ENCODE measurements around the gene ALX4.
A peak's percentile ranks its signal among the peaks of the same experiment; 100 is the strongest.

The ALX4 gene

GRCh38 chr11:44243595-44244343 is 66.2 kb downstream of the ALX4 start:
- WGBS, 2 donors (ENCODE audit: extremely low coverage in 2 of 2, insufficient read length in 2 of 2, insufficient replicate concordance in 1 of 2), result no CpG with 5 or more reads among the region's 6 CpGs
- Histone ChIP-seq H2BK15ac (ENCODE audit: low read length) (no peak overlapping the region), H3K14ac (ENCODE audit: low read length) (no peak overlapping the region), H3K36me3 (replicated peaks in 1 of 2; ENCODE audit: control insufficient read depth in 2 of 2, insufficient read depth in 2 of 2, low read length in 2 of 2) (peaks cover 0 to 5% of the 10 kb centered on the region in 2 donors), H2BK120ac (ENCODE audit: low read depth, low read length) (peak overlapping the region; percentile 4), H2AK5ac (ENCODE audit: low read depth, low read length) (peak overlapping the region; percentile 26), H3K9ac (ENCODE audit: low read depth, low read length, poor library complexity) (no peak overlapping the region), H3K4me3 (ENCODE audit: low read length in 2 of 2) (no peak overlapping the region), H3K27me3 (ENCODE audit: control insufficient read depth in 3 of 3, insufficient read depth in 3 of 3, low read depth in 1 of 3, low read length in 3 of 3) (no peaks in the 10 kb centered on the region), H2BK12ac (ENCODE audit: low read length) (no peak overlapping the region), H2BK5ac (ENCODE audit: low read length) (no peak overlapping the region), H3K27ac (replicated peaks; ENCODE audit: low read length) (peak overlapping the region; percentile 86), H4K91ac (ENCODE audit: low read depth, low read length, poor library complexity) (peak overlapping the region; percentile 22), H3K23ac (ENCODE audit: low read depth, low read length, poor library complexity) (no peak overlapping the region), H3K79me1 (ENCODE audit: low read depth, low read length) (no peaks in the 10 kb centered on the region), H3K4me1 (ENCODE audit: control insufficient read depth in 2 of 2, insufficient read depth in 1 of 2, low read depth in 1 of 2, low read length in 2 of 2) (peaks cover 13 to 23% of the 10 kb centered on the region in 2 donors), H3K9me3 (replicated peaks in 1 of 2; ENCODE audit: control insufficient read depth in 2 of 2, insufficient read depth in 1 of 2, low read depth in 1 of 2, low read length in 2 of 2) (no peaks in the 10 kb centered on the region), H3K4me2 (ENCODE audit: insufficient read depth, low read length, poor library complexity, severe bottlenecking) (peak overlapping the region; percentile 31), H2AFZ (ENCODE audit: low read length) (no peak overlapping the region), H3K4ac (ENCODE audit: low read length) (no peak overlapping the region), H3K18ac (ENCODE audit: low read length) (peak overlapping the region; percentile 73), H4K8ac (ENCODE audit: low read depth, low read length) (no peak overlapping the region)
- DNase-seq (ENCODE audit: low spot score), result peak; percentile 75

GRCh38 chr11:44243086-44243485 is 66.9 kb downstream of the ALX4 start:
- H3K79me1 ChIP-seq (ENCODE audit: low read depth, low read length), result no peaks in the 10 kb centered on the region
- H4K91ac ChIP-seq (ENCODE audit: low read depth, low read length, poor library complexity), result peak overlapping the region; percentile 94
- no CpG with 5 or more reads among the region's 5 CpGs for WGBS, 2 donors (ENCODE audit: extremely low coverage in 2 of 2, insufficient read length in 2 of 2, insufficient replicate concordance in 1 of 2)
- no peak overlapping the region for H3K4me3 ChIP-seq (ENCODE audit: low read length in 2 of 2)
- peak overlapping the region; percentile 82 for H3K27ac ChIP-seq (replicated peaks; ENCODE audit: low read length)
- H2BK15ac ChIP-seq (ENCODE audit: low read length), result no peak overlapping the region
- H2AK5ac ChIP-seq (ENCODE audit: low read depth, low read length), result peak overlapping the region; percentile 22
- H3K9ac ChIP-seq (ENCODE audit: low read depth, low read length, poor library complexity), result no peak overlapping the region
- no peak overlapping the region for H3K23ac ChIP-seq (ENCODE audit: low read depth, low read length, poor library complexity)
- no peaks in the 10 kb centered on the region for H3K9me3 ChIP-seq (replicated peaks in 1 of 2; ENCODE audit: control insufficient read depth in 2 of 2, insufficient read depth in 1 of 2, low read depth in 1 of 2, low read length in 2 of 2)
- H3K36me3 ChIP-seq (replicated peaks in 1 of 2; ENCODE audit: control insufficient read depth in 2 of 2, insufficient read depth in 2 of 2, low read length in 2 of 2), result peaks cover 0 to 5% of the 10 kb centered on the region in 2 donors
- H3K4ac ChIP-seq (ENCODE audit: low read length), result no peak overlapping the region
- H2BK5ac ChIP-seq (ENCODE audit: low read length), result no peak overlapping the region
- peak overlapping the region; percentile 13 for H3K4me2 ChIP-seq (ENCODE audit: insufficient read depth, low read length, poor library complexity, severe bottlenecking)
- peaks cover 13 to 23% of the 10 kb centered on the region in 2 donors for H3K4me1 ChIP-seq (ENCODE audit: control insufficient read depth in 2 of 2, insufficient read depth in 1 of 2, low read depth in 1 of 2, low read length in 2 of 2)
- H4K8ac ChIP-seq (ENCODE audit: low read depth, low read length), result no peak overlapping the region
- no peak overlapping the region for H3K14ac ChIP-seq (ENCODE audit: low read length)
- peak overlapping the region; percentile 74 for H3K18ac ChIP-seq (ENCODE audit: low read length)
- no peak overlapping the region for H2BK12ac ChIP-seq (ENCODE audit: low read length)
- no peaks in the 10 kb centered on the region for H3K27me3 ChIP-seq (ENCODE audit: control insufficient read depth in 3 of 3, insufficient read depth in 3 of 3, low read depth in 1 of 3, low read length in 3 of 3)
- DNase-seq (ENCODE audit: low spot score), result peak; percentile 6
- H2BK120ac ChIP-seq (ENCODE audit: low read depth, low read length), result peak overlapping the region; percentile 20
- no peak overlapping the region for H2AFZ ChIP-seq (ENCODE audit: low read length)

GRCh38 chr11:44241851-44242250 is 68.1 kb downstream of the ALX4 start:
- no peak overlapping the region for H3K27ac ChIP-seq (replicated peaks; ENCODE audit: low read length)
- H3K36me3 ChIP-seq (replicated peaks in 1 of 2; ENCODE audit: control insufficient read depth in 2 of 2, insufficient read depth in 2 of 2, low read length in 2 of 2), result peaks cover 0 to 11% of the 10 kb centered on the region in 2 donors
- H2BK15ac ChIP-seq (ENCODE audit: low read length), result no peak overlapping the region
- H3K18ac ChIP-seq (ENCODE audit: low read length), result peak overlapping the region; percentile 69
- H2BK120ac ChIP-seq (ENCODE audit: low read depth, low read length), result no peak overlapping the region
- H3K27me3 ChIP-seq (ENCODE audit: control insufficient read depth in 3 of 3, insufficient read depth in 3 of 3, low read depth in 1 of 3, low read length in 3 of 3), result no peaks in the 10 kb centered on the region
- no peak overlapping the region for H2AFZ ChIP-seq (ENCODE audit: low read length)
- no peak overlapping the region for H2BK5ac ChIP-seq (ENCODE audit: low read length)
- no peak overlapping the region for H3K14ac ChIP-seq (ENCODE audit: low read length)
- H3K79me1 ChIP-seq (ENCODE audit: low read depth, low read length), result no peaks in the 10 kb centered on the region
- H4K8ac ChIP-seq (ENCODE audit: low read depth, low read length), result no peak overlapping the region
- H3K23ac ChIP-seq (ENCODE audit: low read depth, low read length, poor library complexity), result no peak overlapping the region
- DNase-seq (ENCODE audit: low spot score), result no peak
- peaks cover 13 to 23% of the 10 kb centered on the region in 2 donors for H3K4me1 ChIP-seq (ENCODE audit: control insufficient read depth in 2 of 2, insufficient read depth in 1 of 2, low read depth in 1 of 2, low read length in 2 of 2)
- H2AK5ac ChIP-seq (ENCODE audit: low read depth, low read length), result no peak overlapping the region
- H3K4ac ChIP-seq (ENCODE audit: low read length), result no peak overlapping the region
- no peak overlapping the region for H3K4me2 ChIP-seq (ENCODE audit: insufficient read depth, low read length, poor library complexity, severe bottlenecking)
- H3K4me3 ChIP-seq (ENCODE audit: low read length in 2 of 2), result no peak overlapping the region
- no peaks in the 10 kb centered on the region for H3K9me3 ChIP-seq (replicated peaks in 1 of 2; ENCODE audit: control insufficient read depth in 2 of 2, insufficient read depth in 1 of 2, low read depth in 1 of 2, low read length in 2 of 2)
- WGBS, 2 donors (ENCODE audit: extremely low coverage in 2 of 2, insufficient read length in 2 of 2, insufficient replicate concordance in 1 of 2), result no CpG with 5 or more reads among the region's 6 CpGs
- H3K9ac ChIP-seq (ENCODE audit: low read depth, low read length, poor library complexity), result no peak overlapping the region
- H4K91ac ChIP-seq (ENCODE audit: low read depth, low read length, poor library complexity), result no peak overlapping the region
- H2BK12ac ChIP-seq (ENCODE audit: low read length), result no peak overlapping the region

GRCh38 chr11:44237156-44237555 is 72.8 kb downstream of the ALX4 start:
- Histone ChIP-seq H3K23ac (ENCODE audit: low read depth, low read length, poor library complexity) (no peak overlapping the region), H3K4me2 (ENCODE audit: insufficient read depth, low read length, poor library complexity, severe bottlenecking) (no peak overlapping the region), H4K91ac (ENCODE audit: low read depth, low read length, poor library complexity) (no peak overlapping the region), H3K4me3 (ENCODE audit: low read length in 2 of 2) (no peak overlapping the region), H3K27ac (replicated peaks; ENCODE audit: low read length) (no peak overlapping the region), H3K4me1 (ENCODE audit: control insufficient read depth in 2 of 2, insufficient read depth in 1 of 2, low read depth in 1 of 2, low read length in 2 of 2) (peaks cover 0 to 4% of the 10 kb centered on the region in 2 donors), H3K9me3 (replicated peaks in 1 of 2; ENCODE audit: control insufficient read depth in 2 of 2, insufficient read depth in 1 of 2, low read depth in 1 of 2, low read length in 2 of 2) (no peaks in the 10 kb centered on the region), H2BK120ac (ENCODE audit: low read depth, low read length) (no peak overlapping the region), H2BK15ac (ENCODE audit: low read length) (no peak overlapping the region), H3K27me3 (ENCODE audit: control insufficient read depth in 3 of 3, insufficient read depth in 3 of 3, low read depth in 1 of 3, low read length in 3 of 3) (no peaks in the 10 kb centered on the region), H3K4ac (ENCODE audit: low read length) (no peak overlapping the region), H2BK5ac (ENCODE audit: low read length) (no peak overlapping the region), H3K9ac (ENCODE audit: low read depth, low read length, poor library complexity) (no peak overlapping the region), H4K8ac (ENCODE audit: low read depth, low read length) (no peak overlapping the region), H2AFZ (ENCODE audit: low read length) (no peak overlapping the region), H3K18ac (ENCODE audit: low read length) (no peak overlapping the region), H2AK5ac (ENCODE audit: low read depth, low read length) (no peak overlapping the region), H3K14ac (ENCODE audit: low read length) (no peak overlapping the region), H3K36me3 (replicated peaks in 1 of 2; ENCODE audit: control insufficient read depth in 2 of 2, insufficient read depth in 2 of 2, low read length in 2 of 2) (peaks cover 3 to 22% of the 10 kb centered on the region in 2 donors), H3K79me1 (ENCODE audit: low read depth, low read length) (no peaks in the 10 kb centered on the region), H2BK12ac (ENCODE audit: low read length) (no peak overlapping the region)
- DNase-seq (ENCODE audit: low spot score), result no peak
- WGBS, 2 donors (ENCODE audit: extremely low coverage in 2 of 2, insufficient read length in 2 of 2, insufficient replicate concordance in 1 of 2), result no CpG with 5 or more reads among the region's 1 CpG
